Activated T-helper 2 cell treated with anti-CD3 and anti-CD28 coated beads, Interferon-gamma antibody, Interleukin-2, Interleukin-4, amounts not matched to agents 10 μg/mL and 5 μg/mL and 100 μg/mL, durations not matched to agents 14 hours and 24 hours and 36 hours (primary cell): ENCODE data around the gene TMEM30A. TPM values are rescaled to one million over a fixed set of nuclear protein-coding genes. Genes with fewer than 3 reads are reported as not detected.

Experiments used
- DNase-seq: peaks from one replicate; pipeline ENCODE4 v3.0.0; 2021; ENCODE audit warnings: low spot score
- H3K27ac Mint-ChIP-seq: one replicate; pipeline ENCODE4 v1.8.0; 2021; ENCODE audit warnings: mixed read lengths
- H3K27me3 Mint-ChIP-seq: one replicate; pipeline ENCODE4 v1.8.0; 2021; ENCODE audit warnings: low read depth, mixed read lengths
- H3K36me3 Mint-ChIP-seq: one replicate; pipeline ENCODE4 v1.8.0; 2021; ENCODE audit warnings: low read depth, mixed read lengths
- H3K4me1 Mint-ChIP-seq: one replicate; pipeline ENCODE4 v1.8.0; 2021; ENCODE audit warnings: low read depth, mixed read lengths
- H3K4me3 Mint-ChIP-seq: one replicate; pipeline ENCODE4 v1.8.0; 2021; ENCODE audit warnings: low read depth, mild to moderate bottlenecking, moderate library complexity, mixed read lengths
- H3K9me3 Mint-ChIP-seq: one replicate; pipeline ENCODE4 v1.8.0; 2021; ENCODE audit warnings: mixed read lengths
- intact Hi-C: fragments of 100-400 bp; cut with micrococcal nuclease; formaldehyde crosslinking; loops from one replicate; pipeline ENCODE4 v1.15.1; 2023
- total RNA-seq: library from RNA; stranded (reverse); gene quantifications from 2 replicates; pipeline ENCODE4 v1.2.3, GENCODE V29; 2022

The TMEM30A gene
- total RNA-seq, 1 donor from 2014 or later = 61.6 TPM

DNA sequence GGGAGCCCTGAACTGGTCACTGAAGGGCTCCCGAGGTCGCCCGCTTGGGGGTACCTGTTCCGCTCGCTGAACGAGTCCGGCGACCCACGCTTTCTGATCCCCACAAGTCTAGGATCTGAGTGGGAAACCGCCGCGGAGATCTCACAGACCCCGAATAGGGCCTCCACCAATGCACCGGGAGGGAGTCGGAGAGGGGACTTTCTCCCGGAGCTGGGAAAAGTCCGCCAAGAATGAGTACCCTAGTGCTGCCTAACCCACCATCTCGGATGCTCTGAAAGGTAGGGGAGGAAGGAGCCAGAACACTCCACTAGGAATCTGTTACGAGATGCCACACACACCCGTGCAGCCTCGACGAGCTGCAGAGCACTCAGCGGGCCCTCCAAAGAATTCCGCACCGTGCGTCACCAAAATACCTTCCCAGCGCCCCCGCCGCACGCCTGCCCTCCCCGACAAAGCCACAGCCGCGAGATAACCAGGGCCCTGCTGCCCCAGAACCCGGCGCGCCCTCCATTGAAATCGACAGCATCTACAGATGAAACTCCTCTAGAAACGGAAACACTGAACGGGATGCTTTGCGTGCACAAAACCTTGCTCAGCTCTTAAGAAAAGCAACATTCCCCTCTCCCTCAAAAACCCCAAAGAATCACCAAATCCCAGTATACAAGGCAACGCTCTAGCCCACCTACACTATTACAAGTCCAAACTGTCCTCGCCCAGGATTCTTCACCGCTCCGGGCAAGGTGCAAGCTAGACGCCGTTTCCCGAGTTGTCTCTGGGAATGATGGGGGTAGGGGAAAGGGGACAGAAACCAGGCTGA lies 79.4 kb downstream of the TMEM30A start:
- Mint-ChIP-seq H3K4me3 (peak overlapping the region; percentile 65), H3K27me3 (peaks cover 85% of the 10 kb centered on the region), H3K36me3 (no peaks in the 10 kb centered on the region), H3K4me1 (peaks cover 47% of the 10 kb centered on the region), H3K27ac (no peak overlapping the region), H3K9me3 (no peaks in the 10 kb centered on the region)
- no peak for DNase-seq
- intact Hi-C loops = loop anchor here (2.0 to 10.0 kb wide), 2 partner anchors 120 to 270 kb away; no protein-coding TSS in a partner anchor

DNA sequence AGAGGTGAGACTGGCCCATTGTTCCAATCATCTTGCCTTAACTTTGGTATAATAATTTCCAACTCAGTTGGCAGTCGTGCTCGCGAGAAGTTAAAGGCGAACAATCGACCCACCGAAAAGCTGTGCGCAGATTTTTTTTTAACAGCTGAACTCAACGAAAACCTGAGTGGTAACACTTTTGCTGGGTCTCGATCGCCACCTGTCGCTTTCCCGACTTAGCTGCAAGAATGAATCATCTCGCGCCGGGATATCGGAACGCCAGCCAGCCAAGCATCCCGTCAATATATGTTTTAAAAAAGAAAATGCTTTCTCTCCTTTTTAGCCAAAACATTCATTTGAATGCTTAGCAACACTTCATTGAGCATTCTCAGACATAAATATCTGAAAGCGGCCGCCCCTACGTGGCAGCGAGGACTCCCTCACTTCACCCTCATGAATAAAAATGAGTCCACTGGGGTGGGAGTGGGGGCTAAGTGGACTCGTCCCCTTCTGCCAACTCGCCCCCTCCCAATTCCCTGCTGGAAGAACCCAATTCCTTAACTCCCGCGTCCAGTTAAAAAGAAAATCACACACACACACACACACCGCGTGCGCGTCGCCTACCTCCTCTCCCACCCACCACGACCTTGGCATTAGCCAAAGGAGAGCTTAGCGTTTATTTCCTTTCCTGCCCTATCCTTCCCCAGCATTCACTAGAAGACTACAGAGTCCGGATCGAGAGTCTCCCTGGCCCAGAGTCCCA lies 80.2 kb downstream of the TMEM30A start:
- DNase-seq = peak; percentile 21
- H3K27me3 Mint-ChIP-seq = peaks cover 88% of the 10 kb centered on the region
- no peaks in the 10 kb centered on the region for H3K36me3 Mint-ChIP-seq
- no peaks in the 10 kb centered on the region for H3K9me3 Mint-ChIP-seq
- H3K4me3 Mint-ChIP-seq = peak overlapping the region; percentile 37
- H3K27ac Mint-ChIP-seq = no peak overlapping the region
- peaks cover 47% of the 10 kb centered on the region for H3K4me1 Mint-ChIP-seq
- intact Hi-C loops = loop anchor here (2.0 to 10.0 kb wide), 2 partner anchors 120 to 270 kb away; no protein-coding TSS in a partner anchor

DNA sequence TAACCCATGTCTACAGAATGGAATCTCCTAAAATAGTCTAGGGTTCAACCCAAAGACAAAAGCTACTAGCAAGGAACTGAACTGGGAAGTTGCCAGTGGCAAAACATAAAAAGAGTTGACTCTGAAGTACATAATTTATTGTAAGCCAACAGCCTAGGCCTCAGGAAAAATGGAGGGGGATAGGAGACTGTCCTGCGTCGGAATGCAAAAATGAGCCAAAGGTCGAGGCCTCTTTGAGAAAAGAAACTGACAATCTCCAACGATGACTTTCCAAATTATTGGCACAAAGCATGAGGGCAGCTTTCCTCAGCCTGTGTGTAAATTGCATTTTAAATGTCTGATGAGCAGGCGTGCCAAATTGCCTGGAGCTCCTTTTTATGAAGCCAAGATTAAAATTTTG lies 80.9 kb downstream of the TMEM30A start:
- no peak overlapping the region for H3K4me3 Mint-ChIP-seq
- H3K9me3 Mint-ChIP-seq = no peaks in the 10 kb centered on the region
- H3K27me3 Mint-ChIP-seq = peaks cover 84% of the 10 kb centered on the region
- H3K27ac Mint-ChIP-seq = no peak overlapping the region
- H3K36me3 Mint-ChIP-seq = no peaks in the 10 kb centered on the region
- DNase-seq = no peak
- H3K4me1 Mint-ChIP-seq = peaks cover 42% of the 10 kb centered on the region
- intact Hi-C loops = loop anchor here (2.0 to 10.0 kb wide), 2 partner anchors 119 to 269 kb away; no protein-coding TSS in a partner anchor

Other genes starting within 250 kb of the TMEM30A start
- 0.07 TPM in 1 of 2 replicates, not detected in the other for gene COL12A1, start 78.7 kb downstream of the TMEM30A start, total RNA-seq
- 529 and 542 TPM in 2 replicates for gene COX7A2, start 41.0 kb downstream of the TMEM30A start, total RNA-seq
- gene FILIP1, start 209.0 kb upstream of the TMEM30A start, total RNA-seq = not detected in 2 replicates